Left lobe of liver (tissue), 2 donors: Measurements from ENCODE around the gene NR2F2. TPM values are rescaled to one million over a fixed set of nuclear protein-coding genes. Genes with fewer than 3 reads are reported as not detected.

Experiments used
- ATAC-seq: fragments of 200-7000 bp; cut with Tn5 transposase; one replicate; pipeline ENCODE4 v1.9.1; 2020; ENCODE audit warnings: mild to moderate bottlenecking, moderate library complexity
- DNase-seq: peaks from one replicate; pipeline ENCODE4 v3.0.0-alpha.2; 2020; ENCODE audit warnings: low spot score
- total RNA-seq: library from RNA; stranded (reverse); gene quantifications from one replicate; pipeline ENCODE4 v1.2.1, GENCODE V29; 2021
- donor health status: DM: no; HTN: no; CAD: no; lungs with moderate emphysema.
- donor health status: DM: no; HTN: yes; CAD: no.

The NR2F2 gene
- total RNA-seq, 1 donor from 2014 or later: 37.0 TPM

GRCh38 chr15:96341513-96342405 is 11.3 kb downstream of the NR2F2 start:
- no peak for ATAC-seq
- DNase-seq: peak; percentile 46

GRCh38 chr15:96342406-96343112 is 12.1 kb downstream of the NR2F2 start:
- DNase-seq: peak; percentile 41
- ATAC-seq: no peak

GRCh38 chr15:96343113-96344059 is 12.9 kb downstream of the NR2F2 start:
- DNase-seq (peak; percentile 43), ATAC-seq (no peak)

GRCh38 chr15:96344060-96344705 is 13.7 kb downstream of the NR2F2 start:
- ATAC-seq (no peak), DNase-seq (peak; percentile 36)

DNA sequence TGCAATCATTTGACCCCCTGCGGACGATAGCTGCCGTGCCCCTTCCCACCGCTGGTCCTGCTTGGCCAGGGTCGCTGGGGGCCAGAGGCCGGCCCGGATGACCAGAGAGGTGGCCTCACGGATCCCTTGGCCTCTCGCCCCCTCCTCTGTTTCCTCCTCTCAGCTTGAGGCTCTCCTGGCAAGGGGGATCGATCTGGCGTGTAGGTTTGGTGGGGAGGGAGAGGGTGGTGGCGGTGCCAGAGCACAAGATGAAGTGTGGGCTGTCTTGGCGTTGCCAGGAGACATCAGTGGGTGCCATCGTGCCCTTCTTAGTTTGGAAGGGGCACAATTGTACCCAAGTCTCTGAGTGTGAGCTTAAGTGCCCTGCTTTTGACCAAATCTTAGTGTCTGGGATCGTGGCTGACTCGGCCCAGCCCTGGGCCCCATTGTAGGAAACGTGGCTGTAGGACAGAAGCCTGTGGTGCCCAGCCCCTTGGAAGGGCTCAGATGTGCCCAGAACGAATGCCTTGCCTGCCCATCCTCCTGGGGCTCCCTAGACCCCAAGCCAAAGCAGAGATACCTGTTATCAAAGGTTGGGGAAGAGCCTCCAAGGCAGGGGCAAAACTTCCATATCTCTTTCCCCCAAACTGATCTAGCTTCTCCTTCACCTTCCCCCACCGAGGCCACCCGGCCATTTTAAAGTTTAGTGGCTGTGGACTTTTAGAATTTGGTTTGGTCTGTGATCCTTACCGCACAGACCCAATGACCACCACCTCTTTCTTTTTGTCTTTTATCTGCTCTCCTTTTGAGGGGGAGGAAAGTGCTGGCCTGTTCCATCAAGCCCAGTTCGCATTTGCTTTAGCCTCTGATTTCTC is 14.4 kb downstream of the NR2F2 start:
- ATAC-seq (no peak), DNase-seq (peak; percentile 44)

DNA sequence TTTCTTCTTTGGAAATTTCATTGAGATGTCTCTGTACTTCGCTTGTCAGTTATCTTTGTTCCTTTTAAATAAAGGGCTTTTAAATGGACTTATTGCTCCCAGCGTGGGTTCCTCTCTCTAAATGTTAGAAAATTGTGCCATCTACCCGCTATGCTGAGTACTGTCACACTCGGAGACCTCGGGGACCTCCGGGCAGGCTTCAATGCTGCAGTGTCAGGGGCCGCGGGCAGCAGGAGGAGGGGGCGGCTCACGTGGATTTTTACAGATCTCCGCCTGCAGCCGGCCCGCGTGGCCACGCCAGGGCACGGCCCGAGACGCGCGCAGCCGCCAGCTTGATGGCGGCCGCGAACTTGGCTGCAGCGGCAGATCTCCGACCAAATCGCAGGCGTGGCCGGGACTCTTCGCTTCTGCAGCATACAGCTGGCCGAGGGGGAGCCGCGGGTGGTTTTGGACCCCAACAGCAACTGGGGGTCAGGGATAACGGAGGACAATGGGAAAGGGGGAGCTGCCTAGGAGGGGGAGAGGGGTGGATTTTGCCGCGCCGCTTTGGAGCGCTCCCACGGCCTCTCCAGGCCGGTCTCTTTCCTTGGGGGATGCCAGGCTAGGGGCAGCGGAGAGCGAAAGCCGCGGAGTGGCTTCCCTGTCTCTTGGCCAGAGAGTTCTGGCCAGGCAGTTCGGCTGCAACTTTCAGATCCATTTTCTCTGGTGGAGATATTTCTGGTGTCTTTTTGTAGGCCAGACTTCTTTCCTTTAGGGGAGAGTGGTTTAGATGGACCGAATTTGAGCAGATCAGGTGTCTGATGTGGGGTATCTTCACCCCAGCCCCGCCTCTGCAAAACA is 15.3 kb downstream of the NR2F2 start:
- peak; percentile 85 for ATAC-seq
- peak; percentile 72 for DNase-seq

GRCh38 chr15:96346409-96346970 is 16.0 kb downstream of the NR2F2 start:
- DNase-seq: no peak
- ATAC-seq: no peak

DNA sequence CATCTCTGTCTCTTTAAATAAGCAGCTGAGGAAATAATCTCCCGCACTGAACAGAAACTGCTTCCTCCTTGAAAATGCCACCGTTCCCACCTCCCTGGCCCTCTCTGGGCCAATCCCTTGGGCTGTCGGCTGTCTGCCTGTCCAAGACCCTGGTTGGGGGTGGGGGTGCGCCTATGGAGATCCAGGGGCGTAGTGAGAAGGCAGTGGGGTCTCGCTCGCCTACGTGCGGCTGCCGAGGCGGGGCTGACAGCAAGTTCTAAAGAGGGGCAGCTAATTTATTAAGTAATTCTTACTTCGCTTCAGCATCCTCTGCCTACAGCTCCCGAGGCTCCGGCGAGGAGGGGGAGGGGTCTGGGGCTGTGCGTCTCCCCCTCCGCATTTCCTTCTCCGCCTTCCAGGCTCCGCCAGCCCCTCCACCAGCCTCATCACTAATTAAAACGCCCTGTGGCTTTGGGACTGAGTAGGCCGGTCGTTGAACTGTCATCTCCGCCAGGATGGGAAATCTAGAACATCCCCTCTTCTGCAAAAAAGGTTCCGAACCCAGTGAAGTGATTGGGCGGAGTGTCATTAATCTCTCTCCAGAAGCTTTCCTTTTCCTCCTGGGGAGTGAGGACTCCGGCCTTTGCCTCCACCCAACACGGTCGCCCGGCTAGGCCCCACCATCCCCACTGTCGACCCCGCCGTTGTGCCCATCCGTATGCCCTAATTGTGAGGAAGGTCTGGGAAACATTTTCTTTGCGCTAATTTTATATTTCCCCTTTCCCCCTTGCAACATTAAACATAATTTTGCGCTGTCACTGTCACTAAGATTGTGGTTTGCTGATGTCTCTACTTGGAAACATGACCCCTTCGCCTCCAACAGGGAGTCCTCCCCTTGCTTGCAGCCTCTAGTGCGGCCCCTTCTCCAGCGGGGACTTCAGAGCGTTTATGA is 16.9 kb downstream of the NR2F2 start:
- ATAC-seq (no peak), DNase-seq (peak; percentile 48)

- DNase-seq (no peak), ATAC-seq (no peak)
Measured at GRCh38 chr15:96348112-96349027, 17.9 kb downstream of the NR2F2 start.

- DNase-seq (no peak), ATAC-seq (no peak)
Measured at GRCh38 chr15:96349034-96349856, 18.7 kb downstream of the NR2F2 start.

- DNase-seq (no peak), ATAC-seq (no peak)
Measured at GRCh38 chr15:96349857-96350720, 19.6 kb downstream of the NR2F2 start.

DNA sequence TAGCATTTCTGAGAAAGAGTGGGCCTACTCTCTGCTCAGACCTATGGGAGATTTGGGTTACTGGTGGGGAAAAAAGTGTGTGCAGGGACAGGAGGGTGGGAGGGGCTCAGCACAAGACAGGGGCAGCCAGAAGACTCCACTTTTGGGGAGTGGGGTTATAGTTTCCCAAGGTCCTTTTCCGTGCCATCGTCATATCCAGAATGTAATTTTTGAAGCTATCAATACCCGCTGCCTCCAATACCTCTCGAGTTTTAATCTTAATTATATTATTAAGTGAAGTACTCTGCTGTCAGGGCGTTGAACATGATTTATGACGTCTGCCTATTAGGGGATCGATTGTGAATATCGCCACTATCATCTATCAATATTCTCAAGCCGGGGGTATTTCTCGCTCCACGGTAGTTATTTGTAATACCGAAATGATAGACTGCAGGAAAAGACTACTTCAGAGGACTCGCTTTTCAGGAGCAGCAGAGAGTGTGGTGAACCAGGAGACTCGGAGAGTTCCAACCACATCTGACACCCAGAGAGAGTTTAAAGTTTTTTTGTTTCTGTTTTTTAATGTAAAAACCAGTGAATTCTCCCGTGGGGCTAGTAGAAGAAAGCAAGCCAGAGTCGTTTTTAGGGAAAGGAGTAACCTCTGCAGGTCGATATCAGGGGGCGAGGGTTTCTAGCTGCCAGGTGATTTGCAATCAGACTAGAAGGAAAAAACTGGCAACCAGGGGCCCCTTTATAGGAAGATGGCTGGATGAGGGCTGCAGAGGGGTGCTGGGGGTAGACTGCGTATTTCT is 20.6 kb downstream of the NR2F2 start:
- no peak for ATAC-seq
- DNase-seq: no peak
